ENCODE data around the gene ALK.

The ALK gene

DNA sequence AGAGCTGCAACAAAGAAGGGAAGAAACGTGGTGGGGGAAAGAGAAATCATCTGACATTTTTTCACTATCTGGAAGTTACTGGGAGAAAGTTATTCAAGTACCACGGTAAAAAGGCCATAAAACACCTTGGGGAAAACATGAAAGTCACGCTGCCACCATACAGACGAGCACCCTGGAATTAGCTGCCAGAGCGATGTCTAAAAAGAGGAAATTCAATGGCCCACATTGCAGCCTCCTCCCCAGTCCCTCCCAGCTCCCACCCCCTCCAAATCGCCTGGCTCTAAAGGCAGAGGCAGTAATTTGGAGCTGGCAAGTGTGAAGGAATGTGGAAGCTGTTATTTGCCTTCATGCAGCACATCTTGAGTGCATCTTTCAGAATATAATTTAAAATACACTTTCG is 192.0 kb downstream of the ALK start:
- Histone ChIP-seq H3K79me2 (ENCODE audit: insufficient read depth, low read length) (no peaks in the 10 kb centered on the region), H3K4me3 (ENCODE audit: low read depth, low read length, poor library complexity, severe bottlenecking) (no peak overlapping the region), H3K27me3 (ENCODE audit: insufficient read depth, low read length) (no peaks in the 10 kb centered on the region), H3K9me2 (ENCODE audit: low read depth, low read length) (no peaks in the 10 kb centered on the region), H3K36me3 (ENCODE audit: insufficient read depth, low read length) (no peaks in the 10 kb centered on the region), H3F3A (ENCODE audit: insufficient read depth, low read length) (no peaks in the 10 kb centered on the region), H4K20me1 (ENCODE audit: insufficient read depth, low read length) (no peaks in the 10 kb centered on the region), H3K9ac (ENCODE audit: low read length) (no peak overlapping the region), H2AFZ (ENCODE audit: low read length) (no peak overlapping the region), H3K4me2 (ENCODE audit: low read length) (no peak overlapping the region), H3K9me3 (ENCODE audit: low read length) (no peaks in the 10 kb centered on the region), H3K27ac (ENCODE audit: low read depth, low read length, poor library complexity, severe bottlenecking) (no peak overlapping the region), H3K4me1 (ENCODE audit: insufficient read depth, low read length, severe bottlenecking) (no peaks in the 10 kb centered on the region)
- no peak for TF ChIP-seq EZH2 (IDR thresholded peaks at IDR 0.05; ENCODE audit: borderline replicate concordance, low read length)
- TF ChIP-seq, protein P1, sequence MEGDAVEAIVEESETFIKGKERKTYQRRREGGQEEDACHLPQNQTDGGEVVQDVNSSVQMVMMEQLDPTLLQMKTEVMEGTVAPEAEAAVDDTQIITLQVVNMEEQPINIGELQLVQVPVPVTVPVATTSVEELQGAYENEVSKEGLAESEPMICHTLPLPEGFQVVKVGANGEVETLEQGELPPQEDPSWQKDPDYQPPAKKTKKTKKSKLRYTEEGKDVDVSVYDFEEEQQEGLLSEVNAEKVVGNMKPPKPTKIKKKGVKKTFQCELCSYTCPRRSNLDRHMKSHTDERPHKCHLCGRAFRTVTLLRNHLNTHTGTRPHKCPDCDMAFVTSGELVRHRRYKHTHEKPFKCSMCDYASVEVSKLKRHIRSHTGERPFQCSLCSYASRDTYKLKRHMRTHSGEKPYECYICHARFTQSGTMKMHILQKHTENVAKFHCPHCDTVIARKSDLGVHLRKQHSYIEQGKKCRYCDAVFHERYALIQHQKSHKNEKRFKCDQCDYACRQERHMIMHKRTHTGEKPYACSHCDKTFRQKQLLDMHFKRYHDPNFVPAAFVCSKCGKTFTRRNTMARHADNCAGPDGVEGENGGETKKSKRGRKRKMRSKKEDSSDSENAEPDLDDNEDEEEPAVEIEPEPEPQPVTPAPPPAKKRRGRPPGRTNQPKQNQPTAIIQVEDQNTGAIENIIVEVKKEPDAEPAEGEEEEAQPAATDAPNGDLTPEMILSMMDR (IDR thresholded peaks at IDR 0.05; ENCODE audit: low read length), result no peak

DNA sequence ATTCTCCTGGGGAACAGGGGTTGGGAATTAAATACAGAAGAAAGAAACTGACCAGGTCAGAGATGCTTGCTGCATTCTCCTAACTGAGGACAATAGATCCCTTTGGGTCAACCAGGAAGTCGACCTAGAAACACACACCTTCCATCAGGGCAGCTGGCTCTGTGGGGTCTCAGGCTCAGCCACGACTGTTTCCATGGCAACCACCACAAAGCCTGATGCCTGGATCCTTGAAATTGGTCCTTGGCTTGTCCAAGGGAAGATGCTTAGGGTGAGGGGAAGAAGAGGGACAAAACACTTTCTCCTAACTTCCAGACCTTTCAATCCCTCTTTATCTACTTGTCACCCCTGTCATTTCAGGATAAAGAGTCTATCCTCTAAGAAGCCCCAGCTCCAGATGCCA is 194.4 kb downstream of the ALK start:
- Histone ChIP-seq H3F3A (ENCODE audit: insufficient read depth, low read length) (no peaks in the 10 kb centered on the region), H4K20me1 (ENCODE audit: insufficient read depth, low read length) (no peaks in the 10 kb centered on the region), H3K79me2 (ENCODE audit: insufficient read depth, low read length) (no peaks in the 10 kb centered on the region), H3K36me3 (ENCODE audit: insufficient read depth, low read length) (no peaks in the 10 kb centered on the region), H3K27me3 (ENCODE audit: insufficient read depth, low read length) (no peaks in the 10 kb centered on the region), H3K4me3 (ENCODE audit: low read depth, low read length, poor library complexity, severe bottlenecking) (no peak overlapping the region), H2AFZ (ENCODE audit: low read length) (no peak overlapping the region), H3K9ac (ENCODE audit: low read length) (no peak overlapping the region), H3K27ac (ENCODE audit: low read depth, low read length, poor library complexity, severe bottlenecking) (no peak overlapping the region), H3K4me2 (ENCODE audit: low read length) (no peak overlapping the region), H3K9me3 (ENCODE audit: low read length) (no peaks in the 10 kb centered on the region), H3K9me2 (ENCODE audit: low read depth, low read length) (no peaks in the 10 kb centered on the region), H3K4me1 (ENCODE audit: insufficient read depth, low read length, severe bottlenecking) (no peaks in the 10 kb centered on the region)
- TF ChIP-seq EZH2 (IDR thresholded peaks at IDR 0.05; ENCODE audit: borderline replicate concordance, low read length), result no peak
- TF ChIP-seq, protein P1 (IDR thresholded peaks at IDR 0.05; ENCODE audit: low read length), result no peak

DNA sequence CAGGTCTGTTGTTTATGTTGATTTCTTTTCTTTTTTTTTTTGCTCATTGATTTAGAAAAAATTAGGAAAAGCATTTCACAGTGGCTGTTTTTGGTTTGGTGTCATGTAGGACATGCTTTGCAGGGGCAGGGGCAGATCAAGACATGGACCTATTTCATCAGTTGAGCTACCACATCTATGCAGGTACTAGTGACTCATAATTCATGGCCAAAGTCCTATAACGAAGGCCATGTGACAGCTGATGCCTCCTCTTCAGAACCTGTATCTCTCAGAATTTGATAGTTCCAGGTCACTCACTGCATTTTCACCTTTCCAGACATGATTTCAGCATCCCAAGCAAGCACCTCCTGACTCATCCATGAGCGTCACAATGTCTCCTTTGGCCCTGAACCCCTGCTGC is 195.8 kb downstream of the ALK start:
- no peak for TF ChIP-seq EZH2 (IDR thresholded peaks at IDR 0.05; ENCODE audit: borderline replicate concordance, low read length)
- TF ChIP-seq, protein P1 (IDR thresholded peaks at IDR 0.05; ENCODE audit: low read length), result no peak
- Histone ChIP-seq H3K4me1 (ENCODE audit: insufficient read depth, low read length, severe bottlenecking) (no peaks in the 10 kb centered on the region), H3K9me2 (ENCODE audit: low read depth, low read length) (no peaks in the 10 kb centered on the region), H2AFZ (ENCODE audit: low read length) (no peak overlapping the region), H3K4me3 (ENCODE audit: low read depth, low read length, poor library complexity, severe bottlenecking) (no peak overlapping the region), H3K9me3 (ENCODE audit: low read length) (no peaks in the 10 kb centered on the region), H3K79me2 (ENCODE audit: insufficient read depth, low read length) (no peaks in the 10 kb centered on the region), H3K9ac (ENCODE audit: low read length) (no peak overlapping the region), H3K27ac (ENCODE audit: low read depth, low read length, poor library complexity, severe bottlenecking) (no peak overlapping the region), H3K36me3 (ENCODE audit: insufficient read depth, low read length) (no peaks in the 10 kb centered on the region), H4K20me1 (ENCODE audit: insufficient read depth, low read length) (no peaks in the 10 kb centered on the region), H3K27me3 (ENCODE audit: insufficient read depth, low read length) (no peaks in the 10 kb centered on the region), H3F3A (ENCODE audit: insufficient read depth, low read length) (no peaks in the 10 kb centered on the region), H3K4me2 (ENCODE audit: low read length) (no peak overlapping the region)
